ENCODE results near the gene TRIM25.

TRIM25 gene

GRCh38 chr17:56890906-56891674, 22.8 kb downstream of the TRIM25 start:
- no peak for TF ChIP-seq CTCF (IDR thresholded peaks at IDR 0.05)

- TF ChIP-seq CTCF (IDR thresholded peaks at IDR 0.05), result no peak
These were observed 23.5 kb downstream of the TRIM25 start for GRCh38 chr17:56890390-56890789.

GRCh38 chr17:56887552-56888467, 26.0 kb downstream of the TRIM25 start:
- no peak for TF ChIP-seq CTCF (IDR thresholded peaks at IDR 0.05)

- TF ChIP-seq CTCF (IDR thresholded peaks at IDR 0.05), result no peak
These were observed 26.7 kb downstream of the TRIM25 start for GRCh38 chr17:56887105-56887504.

GRCh38 chr17:56886288-56886731, 27.5 kb downstream of the TRIM25 start:
- TF ChIP-seq CTCF (IDR thresholded peaks at IDR 0.05), result no peak

GRCh38 chr17:56885312-56885657, 28.6 kb downstream of the TRIM25 start:
- no peak for TF ChIP-seq CTCF (IDR thresholded peaks at IDR 0.05)

GRCh38 chr17:56884483-56885311, 29.2 kb downstream of the TRIM25 start:
- TF ChIP-seq CTCF (IDR thresholded peaks at IDR 0.05), result no peak

All from LNCAP (cell line).